Activated T-helper 1 cell treated with anti-CD3 and anti-CD28 coated beads, Interleukin-2, amount 50 U/mL, for 16 hours (primary cell): ENCODE results near the gene ELK4.
"Not testable (repeated sequence)": the region's sequence is repeated elsewhere in the genome, so short reads cannot be mapped to it uniquely, and the experiment has no call there.

Source experiments
- DNase-seq, 2 donors: peaks; one replicate each; pipeline ENCODE4 v3.0.0-alpha.2; 2020; ENCODE audit warnings: low read depth in 1 of 2, low spot score in 1 of 2

The ELK4 gene

GRCh38 chr1:205664399-205665017, 32.7 kb upstream of the ELK4 start:
- DNase-seq, result no peak

- no peak for DNase-seq
Observed at GRCh38 chr1:205663286-205663936, 31.6 kb upstream of the ELK4 start.

DNA sequence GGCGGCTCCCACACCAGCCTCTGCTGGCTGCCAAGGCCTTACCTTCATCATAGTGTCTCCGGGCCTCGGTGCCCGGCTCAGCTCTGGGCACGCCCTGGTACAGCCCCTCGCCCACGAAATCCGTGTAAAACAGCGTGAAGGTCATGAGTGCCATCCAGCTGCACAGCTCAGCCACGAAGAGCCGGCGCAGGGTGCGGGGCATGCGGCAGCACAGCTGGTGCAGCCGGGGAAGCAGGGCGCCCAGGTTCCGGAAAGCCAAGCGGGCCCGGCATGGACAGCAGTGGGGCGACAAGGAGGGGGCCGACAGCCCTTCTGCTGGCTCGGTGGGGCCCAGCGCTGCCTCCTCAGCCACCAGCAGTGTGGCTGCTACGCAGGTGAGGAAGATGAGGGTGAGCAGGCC, 31.0 kb upstream of the ELK4 start:
- DNase-seq, result no peak

DNA sequence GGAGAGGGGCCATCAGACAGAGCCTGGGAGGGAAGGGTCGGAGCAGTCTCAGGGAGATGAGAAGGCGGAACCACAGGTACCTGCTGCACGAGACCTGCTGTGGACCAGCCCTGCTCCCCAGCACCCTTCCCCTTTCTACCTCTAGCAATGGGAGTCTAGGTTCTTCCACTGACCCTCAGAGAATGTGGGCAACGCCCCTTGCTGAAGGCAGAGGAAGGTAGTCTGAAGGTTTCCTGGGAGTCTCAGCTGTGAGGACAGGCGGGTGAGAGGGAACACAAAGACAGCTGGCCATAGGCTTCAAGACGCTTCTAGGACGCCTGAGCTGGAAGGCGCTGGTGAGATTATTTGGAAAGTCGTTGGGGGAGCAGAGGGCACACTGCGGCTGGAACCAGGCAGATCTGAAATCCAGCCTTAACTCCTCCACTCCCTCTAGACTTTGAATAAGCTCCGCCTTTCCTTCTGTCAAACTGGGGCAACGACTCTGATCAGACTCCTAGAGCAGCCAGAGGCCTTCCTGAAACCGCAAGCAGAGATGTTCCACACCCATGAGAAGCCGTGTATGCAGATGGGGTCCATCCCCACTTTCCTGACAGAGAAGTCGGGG, 30.4 kb upstream of the ELK4 start:
- DNase-seq, result no peak

- no peak for DNase-seq
Observed at GRCh38 chr1:205661429-205662134, 29.8 kb upstream of the ELK4 start.

DNA sequence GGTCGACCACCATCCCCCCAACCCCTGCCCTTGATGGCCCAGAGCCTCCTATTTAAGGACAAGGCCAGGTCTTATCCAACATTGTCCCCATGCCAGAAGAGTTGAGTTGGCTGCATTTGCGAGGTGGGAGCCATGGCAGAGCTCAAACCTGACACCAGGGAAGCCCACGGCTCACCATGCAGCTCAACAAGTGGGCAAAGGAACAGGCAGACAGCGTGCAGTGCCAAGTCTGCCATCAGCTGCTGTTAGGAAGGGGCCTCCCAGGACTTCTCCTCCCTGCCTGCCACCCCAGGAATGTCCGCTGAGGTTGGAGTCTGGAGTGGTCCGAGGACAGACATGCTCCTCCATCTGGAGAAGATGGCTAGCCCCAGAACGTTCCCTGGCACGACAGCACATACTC, 28.6 kb upstream of the ELK4 start:
- no peak for DNase-seq

DNA sequence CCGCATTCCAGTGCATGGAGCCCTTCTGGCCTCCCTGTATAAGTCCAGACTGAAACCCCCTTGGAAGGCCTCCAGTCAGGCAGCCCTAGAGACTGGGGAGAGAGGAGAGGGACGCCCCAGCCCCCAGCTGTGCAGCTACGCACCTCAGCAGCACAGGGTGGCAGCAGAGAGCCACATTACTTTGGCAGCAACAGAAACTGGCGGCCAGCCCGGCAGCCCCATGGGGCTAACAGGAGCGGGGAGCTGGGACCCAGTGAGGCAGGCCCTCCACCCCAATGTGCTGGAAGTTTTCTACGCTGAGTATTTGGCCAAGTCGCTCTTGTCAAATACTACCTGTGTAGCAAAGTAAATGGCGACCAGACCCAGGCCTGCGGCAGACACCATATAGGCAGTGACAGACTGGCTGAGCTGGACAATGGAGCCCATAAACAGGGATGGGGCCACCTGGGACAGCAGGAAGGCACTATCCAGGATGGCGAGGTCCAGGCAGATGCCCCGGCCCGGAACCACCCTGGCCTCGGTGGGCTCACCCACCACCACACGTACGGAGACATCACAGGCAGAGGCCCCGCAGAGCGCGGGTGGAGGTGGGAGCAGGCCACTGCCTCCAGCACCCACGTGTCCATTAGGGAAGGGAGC, 27.3 kb upstream of the ELK4 start:
- DNase-seq, result peak; percentile 45 to 54

DNA sequence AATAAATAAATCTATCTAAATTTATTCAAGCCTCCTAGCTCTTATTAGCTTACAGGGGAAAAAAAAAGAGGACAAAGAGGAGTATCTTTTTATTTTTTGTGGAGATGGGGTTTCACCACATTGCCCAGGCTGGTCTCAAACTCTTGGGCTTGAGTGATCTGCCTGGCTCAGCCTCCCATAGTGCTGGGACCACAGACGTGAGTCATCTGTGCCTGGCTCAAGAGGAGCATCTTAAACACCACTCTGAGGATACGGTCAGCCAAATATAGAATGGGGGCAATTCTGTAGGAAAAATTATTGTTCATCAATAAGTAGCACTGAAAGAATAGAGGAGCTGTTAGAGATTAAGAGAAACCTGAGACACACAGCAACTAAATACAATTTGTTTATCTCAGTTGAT, 24.4 kb upstream of the ELK4 start:
- DNase-seq, result no peak

DNA sequence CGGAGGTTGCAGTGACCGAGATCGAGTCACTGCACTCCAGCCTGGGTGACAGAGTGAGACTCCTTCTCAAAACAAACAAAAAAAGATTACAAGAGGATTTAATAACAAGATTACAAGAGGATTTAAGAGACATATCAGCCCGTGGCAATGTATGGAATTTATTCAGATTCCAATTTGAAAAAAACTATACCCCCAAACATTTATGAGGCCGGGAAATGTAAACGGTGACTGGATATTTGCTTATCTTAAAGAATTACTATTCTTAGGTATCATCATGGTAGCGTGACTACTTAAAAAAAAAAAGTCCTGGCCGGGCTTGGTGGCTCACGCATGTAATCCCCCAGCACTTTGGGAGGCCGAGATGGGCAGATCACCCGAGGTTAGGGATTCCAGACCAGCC, 21.2 kb upstream of the ELK4 start:
- DNase-seq, result no peak

- no peak for DNase-seq
Observed at GRCh38 chr1:205650241-205650640, 18.4 kb upstream of the ELK4 start.

DNA sequence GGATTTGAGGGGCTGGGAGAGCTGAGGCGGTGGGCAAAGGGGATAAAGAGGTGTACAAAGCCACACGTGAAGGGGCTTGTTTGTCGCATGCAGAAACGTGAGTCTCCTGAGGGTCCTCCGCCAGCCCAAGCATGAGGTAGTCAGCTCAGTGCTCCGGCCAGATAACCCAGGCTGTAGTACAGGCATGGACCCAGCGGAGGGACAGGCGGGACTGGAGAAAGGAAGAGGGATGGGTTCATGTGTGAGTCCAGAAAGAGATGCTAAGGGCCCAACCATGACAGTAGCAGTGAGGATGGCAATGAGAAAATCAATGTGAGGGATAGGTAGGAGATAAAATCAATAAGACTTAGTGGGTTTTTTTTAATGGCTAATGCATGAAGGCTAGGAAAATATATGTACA, 13.7 kb upstream of the ELK4 start:
- DNase-seq, result no peak

GRCh38 chr1:205642679-205643307, 11.0 kb upstream of the ELK4 start:
- DNase-seq, result no peak

GRCh38 chr1:205639567-205639966, 7.8 kb upstream of the ELK4 start:
- no peak for DNase-seq

DNA sequence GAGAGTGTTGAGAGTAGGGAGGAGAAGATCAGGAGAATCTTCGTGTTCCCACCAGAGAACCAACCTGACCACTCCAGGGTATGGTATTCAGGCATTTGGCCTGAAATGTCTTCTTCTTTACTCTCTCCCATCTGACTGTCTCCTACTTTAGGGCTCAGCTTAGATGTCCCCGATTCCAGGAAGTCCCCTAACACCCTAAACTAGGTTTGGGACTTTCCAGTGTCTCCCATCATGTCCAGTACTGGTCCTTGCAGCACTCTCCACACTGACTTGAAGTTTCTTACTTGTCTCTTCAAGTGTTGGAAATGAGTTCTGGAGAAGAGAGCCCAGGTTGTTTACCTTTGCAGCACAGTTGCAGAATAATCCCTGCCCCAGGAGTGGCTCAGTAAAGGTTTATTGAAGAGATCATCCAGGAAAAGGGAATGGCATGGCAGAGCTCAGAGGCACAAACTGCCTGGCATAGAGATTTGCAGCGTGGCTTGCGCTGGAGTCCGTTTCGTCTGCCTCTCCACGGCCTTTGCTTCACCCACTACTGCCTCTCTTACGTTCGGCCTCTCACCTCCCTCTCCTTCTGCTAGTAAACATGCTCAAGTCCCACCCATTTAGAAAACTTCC, 6.2 kb upstream of the ELK4 start:
- DNase-seq, result no peak

- no peak for DNase-seq
Observed at GRCh38 chr1:205636732-205637131, 4.9 kb upstream of the ELK4 start.

DNA sequence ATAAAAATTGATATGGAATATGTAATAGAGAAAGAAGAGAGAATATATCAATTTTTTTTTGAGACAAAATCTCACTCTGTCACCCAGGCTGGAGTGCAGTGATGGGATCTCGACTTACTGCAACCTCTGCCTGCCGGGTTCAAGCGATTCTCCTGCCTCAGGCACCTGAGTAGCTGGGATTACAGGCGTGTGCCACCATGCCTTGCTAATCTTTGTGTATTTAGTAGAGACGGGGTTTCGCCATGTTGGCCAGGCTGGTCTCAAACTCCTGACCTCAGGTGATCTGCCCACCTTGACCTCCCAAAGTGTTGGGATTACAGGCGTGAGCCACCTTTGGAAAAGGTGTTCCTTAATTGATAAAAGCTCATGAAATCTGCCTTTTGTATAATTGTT, 4.3 kb upstream of the ELK4 start:
- not testable (repeated sequence) for DNase-seq

GRCh38 chr1:205633421-205633976, 1.7 kb upstream of the ELK4 start:
- DNase-seq, result no peak

- no peak for DNase-seq
Observed at GRCh38 chr1:205632669-205633169, 908 bp upstream of the ELK4 start.

- peak; percentile 56 to 73 for DNase-seq
Observed at GRCh38 chr1:205631010-205631767, 622 bp downstream of the ELK4 start.

DNA sequence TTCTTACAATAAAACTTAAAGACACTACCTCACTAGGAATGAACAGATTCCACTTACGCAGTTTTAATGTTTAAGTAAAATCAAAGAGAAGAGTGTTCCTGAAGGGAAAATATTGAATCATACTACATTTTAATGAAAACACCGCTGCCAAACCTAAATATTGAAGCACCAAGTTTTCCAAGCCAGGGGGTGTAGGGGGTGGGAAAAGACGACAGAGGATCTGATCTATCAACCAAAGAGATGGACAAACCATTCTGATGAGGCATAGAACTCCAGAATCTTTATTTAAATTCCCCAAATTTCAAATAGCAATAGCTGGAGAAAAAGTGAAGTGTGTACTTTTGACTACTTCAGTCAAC, 1.2 kb downstream of the ELK4 start:
- no peak for DNase-seq
